NCI-H1930 (cell line): Measurements from ENCODE around the gene RSRP1.
"Not testable (repeated sequence)": the region's sequence is repeated elsewhere in the genome, so short reads cannot be mapped to it uniquely, and the experiment has no call there.

Experiments
- DNase-seq, 2 experiments: peaks; one replicate each; lab custom pipeline; 2025; lab: John Stamatoyannopoulos, UW

Gene RSRP1, protein sequence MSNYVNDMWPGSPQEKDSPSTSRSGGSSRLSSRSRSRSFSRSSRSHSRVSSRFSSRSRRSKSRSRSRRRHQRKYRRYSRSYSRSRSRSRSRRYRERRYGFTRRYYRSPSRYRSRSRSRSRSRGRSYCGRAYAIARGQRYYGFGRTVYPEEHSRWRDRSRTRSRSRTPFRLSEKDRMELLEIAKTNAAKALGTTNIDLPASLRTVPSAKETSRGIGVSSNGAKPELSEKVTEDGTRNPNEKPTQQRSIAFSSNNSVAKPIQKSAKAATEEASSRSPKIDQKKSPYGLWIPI

DNA sequence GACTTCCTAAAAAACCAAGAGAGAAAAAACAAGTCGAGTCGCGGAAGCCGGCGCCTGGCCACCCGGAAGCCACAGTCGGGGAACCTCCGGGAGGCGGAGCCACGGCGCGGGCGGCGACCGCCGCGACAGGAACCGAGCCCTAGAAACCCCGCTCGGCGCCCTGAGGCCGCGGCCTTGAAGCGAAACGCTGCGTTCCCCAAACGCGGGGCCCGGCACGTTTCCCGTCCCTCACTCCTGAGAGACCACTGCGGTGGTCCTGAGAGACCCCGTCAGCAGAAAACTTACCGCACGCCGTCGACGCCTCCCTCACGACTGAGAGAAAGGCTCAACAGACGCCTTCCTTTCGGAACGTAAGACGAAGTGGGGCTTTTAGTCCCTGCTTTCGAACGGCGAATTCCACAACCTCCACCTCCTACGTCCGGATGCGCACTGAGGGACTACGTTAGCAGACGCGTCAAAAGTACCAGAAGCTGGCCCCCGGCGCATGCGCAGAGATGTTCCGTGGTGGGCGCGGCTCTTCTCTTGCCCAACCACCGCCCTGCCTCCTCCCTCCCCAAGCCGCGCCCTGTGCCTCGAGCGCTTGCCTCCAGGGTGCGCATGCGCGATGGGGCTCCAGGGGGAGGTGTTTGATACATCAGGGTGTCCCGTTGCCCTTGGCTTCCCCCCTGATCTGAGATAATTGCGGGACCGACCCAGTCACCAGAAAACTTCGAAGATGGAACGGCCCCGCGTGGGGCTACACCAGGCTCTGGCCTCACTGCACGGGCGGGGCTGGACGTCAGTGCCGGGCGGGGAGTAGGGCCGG, at the start of gene RSRP1:
TSS of gene RSRP1 (minus strand) at position 431 of the 805 bp plus-strand sequence. CDS start 491 bp downstream, outside the sequence.
- DNase-seq, result peak; percentile 97

DNA sequence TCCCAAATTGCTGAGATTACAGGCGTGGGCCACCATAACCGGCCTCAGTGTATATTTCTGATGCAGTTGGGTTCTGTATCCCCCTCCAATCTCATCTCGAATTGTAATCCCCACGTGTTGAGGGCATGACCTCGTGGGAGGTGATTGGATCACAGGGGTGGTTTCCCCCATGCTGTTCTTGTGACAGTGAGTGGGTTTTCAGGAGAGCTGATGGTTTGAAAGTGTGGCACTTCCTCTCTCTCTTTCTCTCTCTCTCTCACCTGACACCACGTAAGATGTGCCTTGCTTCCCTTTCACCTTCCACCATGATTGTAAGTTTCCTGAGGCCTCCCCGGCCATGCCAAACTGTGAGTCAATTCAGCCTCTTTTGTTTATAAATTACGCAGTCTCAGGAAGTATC, 49.2 kb upstream of the RSRP1 start:
- DNase-seq, result not testable (repeated sequence)

DNA sequence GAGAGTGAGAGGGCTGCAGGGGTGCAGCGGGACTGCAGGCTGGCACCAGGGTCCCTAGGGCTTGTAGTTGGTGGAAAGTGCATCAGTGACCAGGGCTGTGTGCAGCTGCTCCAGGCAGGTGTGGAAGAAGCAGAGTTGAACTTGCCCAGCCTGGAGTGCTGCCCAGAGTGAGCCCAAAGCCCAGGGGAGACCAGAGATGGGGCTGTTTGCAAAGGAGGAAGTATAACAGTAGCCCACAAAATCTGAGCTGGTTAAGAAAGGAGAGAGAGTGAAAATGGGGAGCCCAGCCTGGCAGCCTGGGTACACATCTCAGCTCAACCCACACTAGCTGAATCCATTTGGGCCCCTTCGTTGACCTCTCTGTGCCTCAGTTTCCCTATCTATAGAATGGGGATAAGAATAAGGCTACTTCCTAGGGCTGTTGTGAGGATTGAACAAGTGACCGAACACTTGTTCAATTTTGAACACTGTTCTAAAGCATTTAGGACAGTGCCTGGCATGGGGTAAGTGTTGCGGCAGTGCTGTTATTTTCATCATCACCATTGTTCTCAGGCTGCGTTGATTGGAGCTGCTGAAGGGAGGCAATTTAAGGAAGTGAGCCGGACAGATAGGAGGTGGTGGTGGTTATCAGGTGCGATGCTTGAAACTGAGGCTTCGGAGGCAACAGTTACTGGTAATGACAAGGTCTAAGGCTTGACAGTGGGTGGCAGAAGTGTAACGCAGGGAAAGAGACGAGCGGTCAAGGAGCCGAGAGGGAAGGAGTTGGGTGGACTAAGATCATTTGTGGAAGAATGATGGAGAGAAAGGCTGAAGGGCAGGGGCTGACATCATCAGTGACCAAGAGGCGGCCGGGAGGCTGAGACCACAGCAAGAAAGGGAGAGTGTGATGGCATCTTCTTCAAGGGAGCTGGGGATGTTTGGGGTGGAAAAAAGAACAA, 47.9 kb upstream of the RSRP1 start:
- DNase-seq, result not testable (repeated sequence)

DNA sequence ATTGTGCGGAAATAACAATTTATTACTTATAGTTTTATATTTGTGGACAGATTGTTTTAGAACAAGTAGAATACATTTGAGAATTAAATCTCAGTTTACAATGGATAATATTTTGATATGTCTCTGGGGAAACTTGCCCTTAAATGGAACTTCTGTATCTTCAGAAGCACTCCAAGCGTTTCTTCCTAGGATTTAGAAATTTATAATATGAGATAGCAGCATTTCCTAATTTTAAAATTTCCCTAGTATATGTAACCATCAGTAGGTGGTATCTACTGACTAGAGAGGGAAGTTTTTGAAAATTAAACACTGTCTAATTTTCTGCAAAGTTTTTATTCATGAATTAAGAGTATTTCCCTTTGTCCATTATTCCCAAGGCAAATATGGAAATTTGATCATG, 46.2 kb upstream of the RSRP1 start:
- not testable (repeated sequence) for DNase-seq

DNA sequence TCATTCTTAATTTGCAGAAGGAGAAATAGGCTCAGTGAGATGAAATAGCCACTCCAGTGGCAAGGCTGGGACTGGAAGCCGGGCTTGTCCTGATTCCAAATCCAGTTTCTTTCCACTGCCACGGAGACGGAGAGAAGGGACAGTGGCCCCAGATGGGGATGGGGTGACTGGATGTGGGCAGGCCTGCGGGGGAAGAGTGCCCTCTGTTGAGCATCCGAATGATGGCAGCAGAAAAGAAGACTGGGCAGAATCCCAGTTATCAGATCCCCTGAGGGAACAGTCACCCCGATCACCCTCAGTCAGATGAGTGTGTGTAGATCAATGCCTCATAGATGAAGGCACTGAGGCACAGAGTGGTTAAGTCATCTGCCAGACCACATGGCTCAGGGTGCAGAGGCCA, 42.8 kb upstream of the RSRP1 start:
- not testable (repeated sequence) for DNase-seq

DNA sequence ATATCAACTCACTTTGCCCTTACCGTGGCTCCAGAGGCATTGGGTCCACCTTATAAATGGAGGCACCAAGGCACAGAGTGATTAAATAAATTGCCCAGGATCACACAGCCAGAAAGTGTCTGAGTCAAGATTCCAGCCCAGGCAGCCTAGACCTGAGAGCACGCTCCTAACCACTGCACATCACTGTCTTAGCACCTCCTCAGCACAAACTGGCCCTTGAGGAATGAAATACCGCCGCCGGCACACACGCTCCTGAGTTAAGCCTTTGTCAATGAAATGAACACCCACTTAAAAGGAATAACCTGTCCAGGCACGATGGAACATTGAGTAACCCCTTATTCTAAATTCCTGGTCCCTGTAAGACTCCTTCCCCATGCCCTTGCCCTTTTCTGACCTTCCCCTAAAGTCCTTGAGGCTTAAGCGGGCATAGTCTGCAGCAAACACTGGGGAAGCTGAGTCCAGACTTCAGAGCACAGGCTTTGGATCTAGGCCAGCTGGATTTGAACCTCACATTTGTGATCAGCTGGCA, 41.4 kb upstream of the RSRP1 start:
- not testable (repeated sequence) for DNase-seq

DNA sequence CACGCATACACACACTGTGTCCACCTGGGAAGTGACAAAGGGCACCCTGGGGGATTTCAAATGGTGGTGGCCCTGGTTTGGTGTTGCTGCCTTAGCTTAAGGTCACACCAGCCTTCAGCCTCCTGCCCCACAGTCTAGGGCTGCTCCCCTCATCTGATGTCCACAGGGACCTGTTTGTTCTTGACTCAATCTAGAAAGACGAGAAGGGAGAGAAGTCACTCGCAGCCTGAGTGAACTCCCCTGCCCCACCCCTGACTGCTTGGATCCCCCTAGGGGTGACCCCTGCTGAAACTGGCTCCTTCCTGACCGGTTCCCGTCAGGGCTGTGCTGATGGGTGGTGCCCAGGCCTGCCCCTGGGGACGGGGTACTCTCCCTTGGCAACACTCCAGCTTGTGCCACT, 39.9 kb upstream of the RSRP1 start:
- not testable (repeated sequence) for DNase-seq

DNA sequence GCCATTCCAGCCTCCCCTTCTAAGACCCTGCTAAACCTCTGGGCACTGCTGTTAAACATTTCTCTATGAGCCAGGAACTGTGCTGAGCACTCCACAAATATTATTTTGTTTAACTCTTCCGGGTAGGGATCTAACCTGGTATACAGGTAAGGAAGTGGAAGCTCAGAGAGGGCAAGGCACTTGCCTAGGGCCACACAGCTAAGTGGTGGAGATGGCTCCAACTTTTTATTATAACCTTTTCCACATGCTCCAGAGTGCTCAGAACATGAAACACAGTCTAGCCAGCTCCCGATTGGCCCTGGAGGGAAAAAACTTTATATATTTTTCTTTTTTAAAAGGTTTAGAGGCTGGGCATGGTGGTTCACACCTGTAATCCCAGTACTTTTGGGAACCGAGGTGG, 38.6 kb upstream of the RSRP1 start:
- not testable (repeated sequence) for DNase-seq

DNA sequence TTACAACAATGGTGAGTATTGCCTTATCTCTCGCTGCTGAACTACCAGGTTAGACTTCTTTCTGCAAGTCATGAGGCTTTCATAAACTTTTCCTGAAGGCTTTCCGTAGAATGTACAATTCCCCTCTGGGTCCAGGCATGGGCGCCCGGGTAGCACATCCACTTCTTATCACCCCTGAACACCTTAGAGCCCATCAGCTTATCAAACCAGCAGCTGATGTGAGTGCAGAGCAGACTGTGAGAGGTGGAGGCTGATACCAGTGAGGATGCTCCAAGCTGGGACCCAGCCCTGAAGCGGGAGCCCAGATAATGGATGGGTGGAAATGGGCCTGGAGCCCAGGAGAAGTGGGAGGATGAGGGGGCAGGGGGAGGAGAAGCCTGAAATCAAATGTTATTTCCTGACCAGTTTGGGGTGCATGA, 32.4 kb upstream of the RSRP1 start:
- not testable (repeated sequence) for DNase-seq

DNA sequence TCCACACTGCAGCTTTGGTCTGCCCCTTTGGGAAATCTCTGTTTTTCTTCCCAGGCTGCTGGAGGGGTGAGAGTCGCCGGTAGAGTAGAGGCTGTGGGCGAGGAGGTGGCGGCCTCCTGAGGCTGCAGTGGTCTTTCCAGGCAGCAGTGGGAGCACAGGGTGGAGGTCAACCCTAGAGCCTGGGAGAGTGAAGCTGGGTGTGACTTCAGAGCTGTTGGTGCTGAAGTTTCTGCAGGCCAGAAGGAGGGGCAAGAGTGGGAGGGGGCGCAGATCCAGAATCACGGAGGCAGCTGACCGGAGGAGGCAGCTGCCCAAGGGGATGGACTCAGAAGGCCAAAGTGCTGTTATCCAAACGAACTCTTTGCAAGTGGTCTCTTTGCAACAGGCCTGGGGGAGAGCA, 31.5 kb upstream of the RSRP1 start:
- DNase-seq, result not testable (repeated sequence)

DNA sequence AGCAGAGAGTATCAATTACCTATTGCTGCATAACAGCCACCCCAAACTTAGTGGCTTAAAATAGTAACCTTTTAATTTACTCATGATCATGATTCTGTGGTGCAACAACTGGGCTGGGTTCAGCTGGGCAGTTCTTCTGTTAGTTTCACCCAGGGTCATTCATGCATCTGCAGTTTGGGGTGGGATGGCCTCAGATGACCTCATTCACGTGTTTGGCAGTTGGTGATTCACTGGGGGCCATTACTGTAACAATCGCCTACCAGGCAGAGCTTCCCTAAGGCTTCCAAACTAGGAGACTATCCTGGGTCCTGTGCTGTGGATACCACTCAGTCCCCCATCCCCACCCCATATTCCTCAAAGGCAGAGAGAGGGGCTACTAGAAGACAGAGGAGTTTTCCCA, 31.1 kb upstream of the RSRP1 start:
- not testable (repeated sequence) for DNase-seq

DNA sequence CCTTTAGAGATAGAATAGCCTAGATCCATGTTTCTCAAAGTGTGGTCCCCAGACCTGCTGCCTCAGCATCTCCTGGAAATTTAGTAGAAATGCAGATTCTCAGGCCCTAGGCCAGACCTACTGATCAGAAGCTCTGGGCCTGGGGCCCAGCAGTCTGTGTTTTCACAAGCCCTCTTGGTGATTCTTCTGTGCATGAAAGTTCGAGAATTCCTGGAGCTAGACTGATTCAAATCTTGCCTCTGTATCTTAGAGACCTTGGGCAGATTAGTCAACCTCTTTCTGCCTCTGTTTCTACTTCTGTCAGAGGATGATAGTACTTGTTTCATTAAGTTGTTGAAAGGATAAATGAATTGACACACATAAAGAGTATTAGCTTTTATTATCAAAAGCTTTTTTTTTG, 30.0 kb upstream of the RSRP1 start:
- DNase-seq, result not testable (repeated sequence)

DNA sequence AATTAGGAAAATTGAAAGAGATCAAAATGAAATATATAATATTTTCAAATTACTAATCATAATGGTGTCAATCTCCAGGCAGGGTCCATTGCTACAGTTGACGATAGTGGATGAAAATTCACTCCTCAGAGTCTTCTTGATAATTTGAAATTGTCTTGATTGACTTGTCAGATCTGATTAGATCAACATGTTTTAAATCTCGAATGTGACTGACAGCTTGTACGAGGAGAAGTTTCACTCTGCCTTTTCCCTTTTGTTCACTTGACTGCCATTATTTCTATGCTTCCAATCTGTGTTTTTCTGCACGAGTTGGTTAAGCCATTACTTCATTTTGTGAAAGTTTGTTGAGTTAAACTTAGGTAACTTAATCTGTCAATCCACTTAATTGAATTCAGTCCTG, 28.4 kb upstream of the RSRP1 start:
- DNase-seq, result not testable (repeated sequence)

DNA sequence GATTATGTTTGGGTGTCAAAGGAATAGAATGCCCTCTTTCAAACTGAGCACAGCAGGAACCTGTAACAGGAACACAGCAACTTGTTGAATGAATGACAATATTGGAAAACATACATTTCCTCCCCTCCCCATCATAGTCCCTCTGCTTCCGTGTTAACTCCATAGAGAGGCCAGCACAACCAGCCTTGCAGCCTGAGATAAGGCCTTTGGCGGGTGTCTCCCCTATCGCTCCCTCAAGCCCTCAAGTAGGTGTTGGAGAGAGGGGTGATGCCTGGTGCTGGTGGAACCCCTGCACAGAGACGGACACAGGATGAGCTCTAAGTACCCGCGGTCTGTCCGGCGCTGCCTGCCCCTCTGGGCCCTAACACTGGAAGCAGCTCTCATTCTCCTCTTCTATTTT, 25.0 kb upstream of the RSRP1 start, which contains the start of gene RHD:
TSS of gene RHD (plus strand) at position 272 of the 400 bp plus-strand sequence. CDS start at position 311, 39 bp downstream.
- DNase-seq, result not testable (repeated sequence)

DNA sequence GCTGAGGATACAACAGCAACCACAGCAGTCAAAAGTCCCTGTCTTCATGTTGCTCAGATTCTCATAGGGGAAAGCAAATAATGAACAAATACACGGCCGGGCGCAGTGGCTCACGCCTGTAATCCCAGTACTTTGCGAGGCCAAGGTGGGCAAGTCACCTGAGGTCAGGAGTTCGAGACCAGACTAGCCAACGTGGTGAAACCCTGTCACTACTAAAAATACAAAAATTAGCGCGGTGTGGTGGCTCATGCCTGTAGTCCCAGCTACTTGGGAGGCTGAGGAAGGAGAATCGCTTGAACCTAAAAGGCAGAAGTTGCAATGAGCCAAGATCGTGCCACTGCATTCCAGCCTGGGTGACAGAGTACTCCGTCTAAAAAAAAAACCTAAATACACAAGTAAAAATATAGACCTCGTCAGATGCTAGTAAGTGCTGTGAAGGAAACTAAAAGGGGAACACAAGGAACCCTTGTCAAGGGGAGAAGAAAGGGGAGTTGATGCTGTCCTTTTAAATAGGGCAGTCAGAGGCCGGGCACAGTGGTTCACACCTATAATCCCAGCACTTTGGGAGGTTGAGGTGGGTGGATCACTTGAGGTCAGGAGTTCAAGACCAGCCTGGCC, 21.0 kb upstream of the RSRP1 start:
- DNase-seq, result not testable (repeated sequence)

DNA sequence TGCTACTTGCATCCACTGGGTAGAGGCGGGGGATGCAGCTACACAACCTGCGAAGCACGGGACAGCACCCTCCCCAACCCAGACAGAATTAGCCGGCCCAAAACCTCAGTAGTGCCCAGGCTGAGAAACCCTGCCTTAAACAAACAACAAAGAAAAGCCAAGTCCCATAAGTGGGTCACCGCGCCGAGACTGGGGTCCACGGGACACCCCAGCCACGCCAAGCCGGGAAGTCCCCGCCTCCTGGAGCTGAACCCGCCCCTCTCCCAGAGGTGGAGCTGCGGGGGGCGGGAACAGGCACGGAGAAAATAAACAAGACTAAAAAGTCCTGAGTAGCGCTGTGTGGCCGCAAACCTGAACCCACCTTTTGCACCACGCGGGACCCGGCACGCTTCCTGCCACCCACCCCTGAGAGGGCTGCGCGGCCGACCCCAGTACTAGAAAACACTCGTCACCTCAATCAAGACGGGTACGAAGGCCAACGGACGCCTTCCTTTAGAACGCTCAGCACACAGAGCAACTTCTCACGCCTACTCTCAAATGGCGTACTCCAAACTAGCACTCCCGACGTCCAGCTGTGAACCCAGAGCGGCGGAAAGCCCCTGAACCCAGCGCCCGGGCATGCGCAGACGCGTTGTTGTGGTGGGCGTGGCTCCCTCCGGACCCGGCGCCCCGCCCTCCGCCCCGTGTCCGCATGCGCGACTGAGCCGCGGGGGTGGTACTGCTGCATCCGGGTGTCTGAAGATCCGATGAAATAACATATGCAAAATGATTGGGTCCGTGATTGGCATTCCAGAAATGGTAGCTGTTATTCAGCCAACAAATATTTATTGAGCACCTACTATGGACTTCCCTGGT, 20.3 kb upstream of the RSRP1 start:
- peak; percentile 24 to 66 for DNase-seq

DNA sequence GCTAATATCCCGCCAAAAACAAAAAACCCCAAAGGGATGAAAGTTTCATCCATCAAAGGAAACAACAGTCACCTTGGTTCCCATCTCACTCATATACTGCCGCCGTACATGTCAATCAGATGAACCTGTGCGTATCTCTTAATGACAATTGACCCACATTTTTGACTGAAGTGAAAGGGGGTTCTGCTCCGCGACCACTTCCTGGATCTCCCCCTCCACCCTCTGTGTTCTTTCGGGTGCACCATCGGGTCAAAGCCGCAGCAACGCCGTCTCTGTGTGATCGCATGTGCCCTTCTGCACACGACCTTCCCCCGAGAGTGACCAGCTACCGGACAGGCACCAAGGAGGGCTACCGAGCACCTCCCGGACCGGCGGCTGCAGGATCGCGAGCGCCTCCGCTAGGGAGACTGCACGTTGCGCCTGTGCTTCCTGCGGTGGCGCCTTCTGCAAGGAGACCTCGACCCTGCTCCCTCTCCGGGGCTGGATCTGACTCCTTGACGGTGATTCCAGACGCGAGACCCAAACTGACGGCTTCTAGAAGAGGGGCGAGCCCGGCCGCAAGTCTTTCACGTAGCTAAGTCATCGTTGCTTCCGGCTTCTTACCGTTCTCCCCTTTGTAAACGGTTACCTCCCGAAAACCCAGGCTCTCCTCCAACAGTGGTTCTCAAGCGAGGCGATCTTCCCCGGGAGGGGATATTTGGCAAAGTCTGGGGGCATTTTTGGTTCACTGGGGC, 19.5 kb upstream of the RSRP1 start:
- not testable (repeated sequence) for DNase-seq

DNA sequence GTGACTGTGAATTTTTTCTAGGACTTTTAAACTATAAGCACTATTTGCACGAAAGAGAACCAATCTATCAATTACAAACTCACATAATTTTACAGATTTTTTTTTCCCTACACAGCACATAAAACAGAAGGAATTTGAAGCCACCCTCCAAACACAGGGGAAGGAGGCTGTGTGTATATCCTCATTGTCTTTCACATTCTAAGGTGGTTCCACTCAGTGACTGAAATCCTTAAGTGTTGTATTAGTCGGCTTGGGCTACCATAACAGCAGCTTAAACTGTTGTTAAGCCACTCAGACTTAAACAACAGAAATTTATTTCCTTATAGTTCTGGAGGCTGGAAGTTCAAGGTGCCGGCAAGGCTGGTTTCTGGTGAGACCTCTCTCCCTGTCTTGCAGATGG, 13.1 kb upstream of the RSRP1 start:
- DNase-seq, result not testable (repeated sequence)

DNA sequence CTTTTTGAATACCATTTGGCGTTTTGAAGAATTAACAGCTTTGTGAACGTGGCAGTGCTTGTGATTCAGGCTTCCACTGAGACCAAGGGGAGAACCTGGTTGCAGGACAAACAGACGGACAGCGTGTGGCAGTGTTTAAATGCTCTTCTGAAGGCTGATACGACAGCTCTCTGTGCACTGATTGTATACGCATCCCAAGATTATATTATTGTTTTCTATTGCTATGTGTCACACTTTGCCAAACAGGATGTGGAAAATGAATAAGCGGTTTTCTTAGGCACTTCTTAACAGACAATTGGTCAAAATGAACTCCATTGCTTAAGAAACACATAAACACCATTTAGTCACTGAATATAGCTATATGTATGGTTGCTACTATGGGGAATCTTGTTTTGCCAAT, 12.6 kb upstream of the RSRP1 start:
- not testable (repeated sequence) for DNase-seq
